KG1 (cell line): ENCODE data around the gene KDM6A.
"Not testable (repeated sequence)": the region's sequence is repeated elsewhere in the genome, so short reads cannot be mapped to it uniquely, and the experiment has no call there.

Experiments
- DNase-seq: peaks from one replicate; lab custom pipeline; 2025; lab: John Stamatoyannopoulos, UW

KDM6A gene

GRCh38 chrX:45083314-45083713 is 210.3 kb downstream of the KDM6A start:
- DNase-seq: peak; percentile 1

GRCh38 chrX:45110494-45110893 is 237.5 kb downstream of the KDM6A start:
- DNase-seq: no peak

GRCh38 chrX:45126158-45126557 is 253.2 kb downstream of the KDM6A start:
- no peak for DNase-seq

GRCh38 chrX:45128896-45129454 is 256.0 kb downstream of the KDM6A start:
- DNase-seq: no peak

GRCh38 chrX:45133465-45133864 is 260.5 kb downstream of the KDM6A start:
- no peak for DNase-seq

GRCh38 chrX:45134315-45134731 is 261.3 kb downstream of the KDM6A start:
- no peak for DNase-seq

- no peak for DNase-seq
Measured at GRCh38 chrX:45134775-45135174, 261.8 kb downstream of the KDM6A start.

- not testable (repeated sequence) for DNase-seq
Measured at GRCh38 chrX:45135391-45136075, 262.5 kb downstream of the KDM6A start.

- DNase-seq: no peak
Measured at GRCh38 chrX:45137531-45137930, 264.5 kb downstream of the KDM6A start.

GRCh38 chrX:45138525-45138924 is 265.5 kb downstream of the KDM6A start:
- DNase-seq: no peak

GRCh38 chrX:45140812-45141211 is 267.8 kb downstream of the KDM6A start:
- no peak for DNase-seq

GRCh38 chrX:45142185-45142584 is 269.2 kb downstream of the KDM6A start:
- DNase-seq: no peak

- DNase-seq: no peak
Measured at GRCh38 chrX:45143455-45143854, 270.5 kb downstream of the KDM6A start.

GRCh38 chrX:45145492-45146215 is 272.7 kb downstream of the KDM6A start:
- DNase-seq: no peak

GRCh38 chrX:45150821-45151220 is 277.8 kb downstream of the KDM6A start:
- no peak for DNase-seq

- no peak for DNase-seq
Measured at GRCh38 chrX:45154033-45154360, 281.0 kb downstream of the KDM6A start.

GRCh38 chrX:45154462-45154861 is 281.5 kb downstream of the KDM6A start:
- no peak for DNase-seq

GRCh38 chrX:45157647-45158046 is 284.7 kb downstream of the KDM6A start:
- no peak for DNase-seq
